H9 (cell line): ENCODE data around the gene STX7. TPM values are rescaled to one million over a fixed set of nuclear protein-coding genes. Genes with fewer than 3 reads are reported as not detected.

Source experiments
- DNase-seq: peaks from one replicate; pipeline ENCODE4 v3.0.0-alpha.2; 2017
- H2AFZ ChIP-seq: one replicate; pipeline ENCODE4 v1.6.1; 2013; ENCODE audit warnings: mild to moderate bottlenecking, low read length, control low read depth, moderate library complexity
- H2AK5ac ChIP-seq: 2 replicates; pipeline ENCODE4 v1.6.1; 2013; ENCODE audit warnings: low read length, control low read depth, mixed read lengths; ENCODE audit not compliant: insufficient read length
- H2BK120ac ChIP-seq: one replicate; pipeline ENCODE4 v1.6.1; 2013; ENCODE audit warnings: low read depth, mild to moderate bottlenecking, low read length, control low read depth, inconsistent platforms; ENCODE audit not compliant: poor library complexity, severe bottlenecking
- H2BK12ac ChIP-seq: 2 replicates; pipeline ENCODE4 v1.6.1; 2013; ENCODE audit warnings: low read length, control low read depth, mixed read lengths, low read depth; ENCODE audit not compliant: insufficient read length
- H2BK15ac ChIP-seq: 2 replicates; pipeline ENCODE4 v1.6.1; 2013; ENCODE audit warnings: low read depth, low read length, control low read depth
- H2BK20ac ChIP-seq: one replicate; pipeline ENCODE4 v1.6.1; 2013; ENCODE audit warnings: low read depth, mild to moderate bottlenecking, low read length, control low read depth, inconsistent platforms; ENCODE audit not compliant: poor library complexity, severe bottlenecking
- H2BK5ac ChIP-seq: 2 replicates; pipeline ENCODE4 v1.6.1; 2013; ENCODE audit warnings: low read length, control low read depth, mixed read lengths; ENCODE audit not compliant: insufficient read length
- H3K14ac ChIP-seq: 2 replicates; pipeline ENCODE4 v1.6.1; 2013; ENCODE audit warnings: low read length, control low read depth; ENCODE audit not compliant: insufficient read depth
- H3K18ac ChIP-seq: 2 replicates; pipeline ENCODE4 v1.6.1; 2013; ENCODE audit warnings: low read depth, mild to moderate bottlenecking, mixed read lengths, low read length, control low read depth; ENCODE audit not compliant: insufficient read length
- H3K23ac ChIP-seq: 2 replicates; pipeline ENCODE4 v1.6.1; 2013; ENCODE audit warnings: low read length, control low read depth, mixed read lengths, low read depth; ENCODE audit not compliant: insufficient read length
- H3K23me2 ChIP-seq: 2 replicates; pipeline ENCODE4 v1.6.1; 2013; ENCODE audit warnings: low read depth, mild to moderate bottlenecking, mixed read lengths, low read length, control low read depth; ENCODE audit not compliant: insufficient read length, poor library complexity, severe bottlenecking
- H3K27ac ChIP-seq: 2 replicates; pipeline ENCODE4 v1.5.1; 2013; ENCODE audit warnings: low read length, control low read depth, mixed read lengths, low read depth; ENCODE audit not compliant: insufficient read length
- H3K27me3 ChIP-seq: 2 replicates; pipeline ENCODE4 v1.6.1; 2013; ENCODE audit warnings: low read length, control low read depth, inconsistent platforms; ENCODE audit not compliant: insufficient read depth
- H3K4ac ChIP-seq: 2 replicates; pipeline ENCODE4 v1.6.1; 2013; ENCODE audit warnings: low read depth, mild to moderate bottlenecking, control low read depth, inconsistent platforms, low read length, moderate library complexity
- H3K4me1 ChIP-seq: 2 replicates; pipeline ENCODE4 v1.6.1; 2013; ENCODE audit warnings: low read length, control low read depth, inconsistent platforms; ENCODE audit not compliant: insufficient read depth
- H3K4me2 ChIP-seq: 2 replicates; pipeline ENCODE4 v1.6.1; 2013; ENCODE audit warnings: low read length, control low read depth, mixed read lengths; ENCODE audit not compliant: insufficient read length, insufficient read depth
- H3K56ac ChIP-seq: 2 replicates; pipeline ENCODE4 v1.6.1; 2013; ENCODE audit warnings: low read depth, mild to moderate bottlenecking, mixed read lengths, low read length, control low read depth; ENCODE audit not compliant: insufficient read length
- H3K79me1 ChIP-seq: 2 replicates; pipeline ENCODE4 v1.6.1; 2013; ENCODE audit warnings: low read depth, mild to moderate bottlenecking, moderate library complexity, low read length, control low read depth, inconsistent platforms; ENCODE audit not compliant: insufficient read depth, poor library complexity, severe bottlenecking
- H3K79me2 ChIP-seq: 2 replicates; pipeline ENCODE4 v1.6.1; 2013; ENCODE audit warnings: low read length, control low read depth, inconsistent platforms; ENCODE audit not compliant: insufficient read depth
- H3K9ac ChIP-seq: 2 replicates; pipeline ENCODE4 v1.6.1; 2013; ENCODE audit warnings: low read length, control low read depth, mixed read lengths; ENCODE audit not compliant: insufficient read length; ENCODE audit errors: extremely low read depth
- H3K9me3 ChIP-seq: one replicate; pipeline ENCODE4 v1.6.1; 2013; ENCODE audit warnings: low read depth, low read length, inconsistent platforms; ENCODE audit not compliant: control insufficient read depth
- H3T11ph ChIP-seq: one replicate; pipeline ENCODE4 v1.6.1; 2013; ENCODE audit warnings: mild to moderate bottlenecking, low read length, control low read depth, inconsistent platforms
- H4K20me1 ChIP-seq: one replicate; pipeline ENCODE4 v1.6.1; 2013; ENCODE audit not compliant: control insufficient read depth, insufficient read length, insufficient read depth
- H4K5ac ChIP-seq: 2 replicates; pipeline ENCODE4 v1.6.1; 2013; ENCODE audit warnings: low read depth, mild to moderate bottlenecking, mixed read lengths, low read length, control low read depth; ENCODE audit not compliant: insufficient read length
- H4K8ac ChIP-seq: replicated peaks from 2 replicates; pipeline ENCODE4 v1.6.1; 2013; ENCODE audit warnings: low read length, control low read depth, mixed read lengths, low read depth; ENCODE audit not compliant: insufficient read length
- H4K91ac ChIP-seq: 2 replicates; pipeline ENCODE4 v1.6.1; 2013; ENCODE audit warnings: low read depth, mild to moderate bottlenecking, moderate library complexity, mixed read lengths, low read length, control low read depth; ENCODE audit not compliant: insufficient read length
- H3K27ac Mint-ChIP-seq, 3 experiments: 2 replicates in 2 of 3; 3 replicates in 1 of 3; pipeline ENCODE4 v1.8.0; 2020 to 2021; ENCODE audit warnings: mixed read lengths in 3 of 3, mild to moderate bottlenecking in 1 of 3, moderate library complexity in 1 of 3
- H3K27me3 Mint-ChIP-seq: 2 replicates; pipeline ENCODE4 v1.8.0; 2021; ENCODE audit warnings: low read depth, mild to moderate bottlenecking, moderate library complexity, mixed read lengths
- H3K36me3 Mint-ChIP-seq, 3 experiments: 2 replicates in 2 of 3; 3 replicates in 1 of 3; pipeline ENCODE4 v1.8.0; 2020 to 2021; ENCODE audit warnings: low read depth in 3 of 3, mixed read lengths in 3 of 3; ENCODE audit not compliant: insufficient read depth in 1 of 3
- H3K4me1 Mint-ChIP-seq, 2 experiments: 2 replicates each; pipeline ENCODE4 v1.8.0; 2020; ENCODE audit warnings: mixed read lengths in 2 of 2
- H3K4me3 Mint-ChIP-seq, 2 experiments: 2 replicates in 1 of 2; 3 replicates in 1 of 2; pipeline ENCODE4 v1.8.0; 2020 to 2021; ENCODE audit warnings: mild to moderate bottlenecking in 2 of 2, mixed read lengths in 2 of 2, moderate library complexity in 1 of 2
- H3K9me3 Mint-ChIP-seq, 2 experiments: 2 replicates in 1 of 2; 3 replicates in 1 of 2; pipeline ENCODE4 v1.8.0; 2020; ENCODE audit warnings: mild to moderate bottlenecking in 2 of 2, mixed read lengths in 2 of 2, moderate library complexity in 1 of 2
- CTCF ChIP-seq: fragments of 200-600 bp; sonication (generic); conservative IDR thresholded peaks from 3 replicates; pipeline ENCODE4 v1.8.0; 2021; ENCODE audit warnings: antibody characterized with exemption, mild to moderate bottlenecking
- WGBS: extraction: QIAGEN DNeasy Blood & Tissue Kit; methylation state at CpG from one replicate; pipeline ENCODE4 v1.1.7; 2013; ENCODE audit warnings: missing lambda C conversion rate, low lambda C conversion rate, mixed read lengths; ENCODE audit not compliant: insufficient read length; ENCODE audit errors: extremely low coverage; 5-methylcytosine and 5-hydroxymethylcytosine counted together
- total RNA-seq: library from RNA; stranded (reverse); gene quantifications from 2 replicates; pipeline ENCODE4 v1.2.1, GENCODE V29; 2021

The STX7 gene
- total RNA-seq, 1 experiment from 2014 or later, result 30.0 TPM

DNA sequence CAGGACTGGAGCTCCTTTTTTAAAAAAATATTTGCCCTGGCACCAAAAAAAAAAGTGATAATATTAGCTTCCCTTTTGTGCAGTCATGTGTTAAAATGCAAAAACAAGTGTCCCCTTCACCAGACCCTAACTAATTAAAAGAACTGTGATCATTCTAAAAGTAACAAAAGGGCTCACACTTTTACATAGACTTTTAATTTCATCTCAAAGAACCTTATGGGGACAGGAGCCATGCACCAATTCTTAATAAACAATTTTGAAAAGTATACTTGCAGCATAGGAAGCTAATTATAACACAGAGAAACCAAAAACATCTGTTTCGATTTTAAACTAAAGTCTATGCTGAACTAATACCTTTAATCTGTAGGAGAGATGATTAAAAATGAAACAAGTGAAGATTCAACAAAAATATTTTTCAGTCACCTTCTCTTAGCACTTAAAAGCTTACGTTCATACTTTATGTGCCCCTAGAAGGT lies 17.3 kb downstream of the STX7 start:
- Histone ChIP-seq H3K4me2 (no peak overlapping the region), H3K9me3 (no peaks in the 10 kb centered on the region), H4K5ac (no peak overlapping the region), H3K27ac (no peak overlapping the region), H2BK5ac (no peak overlapping the region), H3T11ph (no peak overlapping the region), H2BK15ac (no peak overlapping the region), H3K14ac (no peak overlapping the region), H3K23me2 (no peaks in the 10 kb centered on the region), H3K79me1 (no peaks in the 10 kb centered on the region), H2BK120ac (no peak overlapping the region), H3K18ac (no peak overlapping the region), H3K23ac (no peak overlapping the region), H3K79me2 (no peaks in the 10 kb centered on the region; the same call in 1 of the 2 replicates), H2BK20ac (no peak overlapping the region), H4K8ac (no peak overlapping the region), H3K4me1 (peaks cover 6% of the 10 kb centered on the region; the same call in 1 of the 2 replicates), H3K27me3 (no peaks in the 10 kb centered on the region), H3K4ac (no peak overlapping the region), H2BK12ac (no peak overlapping the region), H4K91ac (no peak overlapping the region), H4K20me1 (no peaks in the 10 kb centered on the region), H2AFZ (no peak overlapping the region), H2AK5ac (no peak overlapping the region), H3K9ac (no peak overlapping the region), H3K56ac (no peak overlapping the region)
- DNase-seq, result no peak
- H3K4me1 Mint-ChIP-seq, result no peaks in the 10 kb centered on the region
- H3K27me3 Mint-ChIP-seq, result no peaks in the 10 kb centered on the region
- no peak for TF ChIP-seq CTCF
- H3K9me3 Mint-ChIP-seq, result peaks cover 0 to 2% of the 10 kb centered on the region in 2 experiments; a peak in 2 of 5 replicates
- H3K4me3 Mint-ChIP-seq, result no peak overlapping the region
- H3K27ac Mint-ChIP-seq, result no peak overlapping the region
- peaks cover 6 to 21% (median 15%) of the 10 kb centered on the region in 3 experiments; a peak in 6 of 7 replicates for H3K36me3 Mint-ChIP-seq
- WGBS, result no CpG with 5 or more reads among the region's 2 CpGs
